B cell (primary cell): ENCODE data around the gene TBC1D4.

Source experiments
- EZH2 ChIP-seq: IDR thresholded peaks from 2 replicates; pipeline ENCODE4 v1.6.1; 2012; ENCODE audit warnings: borderline replicate concordance, low read depth, mild to moderate bottlenecking, moderate library complexity, low read length; ENCODE audit not compliant: insufficient read depth, poor library complexity, severe bottlenecking
- TF ChIP-seq, protein P1 (sequence below): fragments of 200-600 bp; IDR thresholded peaks from one replicate; pipeline ENCODE4 v1.8.0; 2022; ENCODE audit warnings: antibody characterized with exemption, mild to moderate bottlenecking

DNA sequence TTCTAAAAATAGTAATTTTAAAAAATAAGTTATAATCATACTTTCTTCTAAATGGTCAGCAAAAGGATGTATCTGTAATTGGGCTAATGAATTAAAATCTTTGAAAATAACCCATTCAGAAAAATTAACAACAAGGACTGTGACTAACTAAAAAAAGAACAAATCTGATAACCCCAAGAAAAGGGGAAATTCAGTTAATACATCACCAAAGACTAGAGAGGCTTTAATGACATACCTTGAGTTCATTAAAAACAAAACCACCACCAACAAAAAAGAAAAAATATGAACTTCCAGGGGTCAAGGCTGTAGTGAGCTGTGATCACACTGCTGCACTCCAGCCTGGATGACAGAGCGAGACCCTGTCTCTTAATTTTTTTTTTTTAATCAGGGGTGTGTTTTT is 121.8 kb downstream of the TBC1D4 start:
- TF ChIP-seq, protein P1, sequence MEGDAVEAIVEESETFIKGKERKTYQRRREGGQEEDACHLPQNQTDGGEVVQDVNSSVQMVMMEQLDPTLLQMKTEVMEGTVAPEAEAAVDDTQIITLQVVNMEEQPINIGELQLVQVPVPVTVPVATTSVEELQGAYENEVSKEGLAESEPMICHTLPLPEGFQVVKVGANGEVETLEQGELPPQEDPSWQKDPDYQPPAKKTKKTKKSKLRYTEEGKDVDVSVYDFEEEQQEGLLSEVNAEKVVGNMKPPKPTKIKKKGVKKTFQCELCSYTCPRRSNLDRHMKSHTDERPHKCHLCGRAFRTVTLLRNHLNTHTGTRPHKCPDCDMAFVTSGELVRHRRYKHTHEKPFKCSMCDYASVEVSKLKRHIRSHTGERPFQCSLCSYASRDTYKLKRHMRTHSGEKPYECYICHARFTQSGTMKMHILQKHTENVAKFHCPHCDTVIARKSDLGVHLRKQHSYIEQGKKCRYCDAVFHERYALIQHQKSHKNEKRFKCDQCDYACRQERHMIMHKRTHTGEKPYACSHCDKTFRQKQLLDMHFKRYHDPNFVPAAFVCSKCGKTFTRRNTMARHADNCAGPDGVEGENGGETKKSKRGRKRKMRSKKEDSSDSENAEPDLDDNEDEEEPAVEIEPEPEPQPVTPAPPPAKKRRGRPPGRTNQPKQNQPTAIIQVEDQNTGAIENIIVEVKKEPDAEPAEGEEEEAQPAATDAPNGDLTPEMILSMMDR = no peak
- no peak for TF ChIP-seq EZH2
